Measurements from ENCODE around the gene CHCT1.

Gene CHCT1

GRCh38 chr17:60398227-60398959, 23.9 kb upstream of the CHCT1 start:
- H3K27me3 ChIP-seq (ENCODE audit: insufficient read depth, low read depth) = no peaks in the 10 kb centered on the region
- no peak overlapping the region for H2AFZ ChIP-seq (ENCODE audit: low read depth)
- no peak overlapping the region for H3K9ac ChIP-seq
- H3K4me3 ChIP-seq (IDR thresholded peaks at IDR 0.05; ENCODE audit: insufficient read depth, low read depth, low read length) = no peak overlapping the region
- H3K36me3 ChIP-seq (ENCODE audit: insufficient read depth) = no peaks in the 10 kb centered on the region
- no peak overlapping the region for H3K4me2 ChIP-seq
- no peak for TF ChIP-seq CTCF (conservative IDR thresholded peaks at IDR 0.05; ENCODE audit: low read depth, low read length)
- H3K79me2 ChIP-seq (ENCODE audit: insufficient read depth, low read depth) = no peaks in the 10 kb centered on the region
- H4K20me1 ChIP-seq (ENCODE audit: insufficient read depth) = no peaks in the 10 kb centered on the region
- no peak overlapping the region for H3K27ac ChIP-seq
- peaks cover 1% of the 10 kb centered on the region for H3K4me1 ChIP-seq (ENCODE audit: low read depth, poor library complexity, severe bottlenecking)

- no peak overlapping the region for H3K4me2 ChIP-seq
- TF ChIP-seq CTCF (conservative IDR thresholded peaks at IDR 0.05; ENCODE audit: low read depth, low read length) = no peak
Observed at GRCh38 chr17:60401819-60402218, 20.5 kb upstream of the CHCT1 start.

GRCh38 chr17:60403523-60403810, 18.8 kb upstream of the CHCT1 start:
- Histone ChIP-seq H2AFZ (ENCODE audit: low read depth) (no peak overlapping the region), H3K79me2 (ENCODE audit: insufficient read depth, low read depth) (no peaks in the 10 kb centered on the region), H3K4me3 (IDR thresholded peaks at IDR 0.05; ENCODE audit: insufficient read depth, low read depth, low read length) (no peak overlapping the region), H3K27me3 (ENCODE audit: insufficient read depth, low read depth) (no peaks in the 10 kb centered on the region), H3K27ac (no peak overlapping the region), H4K20me1 (ENCODE audit: insufficient read depth) (no peaks in the 10 kb centered on the region), H3K9ac (no peak overlapping the region), H3K4me2 (no peak overlapping the region), H3K4me1 (ENCODE audit: low read depth, poor library complexity, severe bottlenecking) (no peaks in the 10 kb centered on the region), H3K36me3 (ENCODE audit: insufficient read depth) (no peaks in the 10 kb centered on the region)
- no peak for TF ChIP-seq CTCF (conservative IDR thresholded peaks at IDR 0.05; ENCODE audit: low read depth, low read length)

More at GRCh38 chr17:60401819-60402218, 20.5 kb upstream of the CHCT1 start:
- H3K9ac ChIP-seq = no peak overlapping the region
- H3K4me1 ChIP-seq (ENCODE audit: low read depth, poor library complexity, severe bottlenecking) = no peaks in the 10 kb centered on the region
- H3K4me3 ChIP-seq (IDR thresholded peaks at IDR 0.05; ENCODE audit: insufficient read depth, low read depth, low read length) = no peak overlapping the region
- no peaks in the 10 kb centered on the region for H3K27me3 ChIP-seq (ENCODE audit: insufficient read depth, low read depth)
- H4K20me1 ChIP-seq (ENCODE audit: insufficient read depth) = no peaks in the 10 kb centered on the region
- H3K79me2 ChIP-seq (ENCODE audit: insufficient read depth, low read depth) = no peaks in the 10 kb centered on the region
- no peak overlapping the region for H3K27ac ChIP-seq
- no peak overlapping the region for H2AFZ ChIP-seq (ENCODE audit: low read depth)
- no peaks in the 10 kb centered on the region for H3K36me3 ChIP-seq (ENCODE audit: insufficient read depth)

- Histone ChIP-seq H3K4me2 (no peak overlapping the region), H3K4me1 (ENCODE audit: low read depth, poor library complexity, severe bottlenecking) (no peaks in the 10 kb centered on the region), H3K27ac (no peak overlapping the region), H3K27me3 (ENCODE audit: insufficient read depth, low read depth) (no peaks in the 10 kb centered on the region), H3K36me3 (ENCODE audit: insufficient read depth) (no peaks in the 10 kb centered on the region), H3K79me2 (ENCODE audit: insufficient read depth, low read depth) (no peaks in the 10 kb centered on the region), H3K4me3 (IDR thresholded peaks at IDR 0.05; ENCODE audit: insufficient read depth, low read depth, low read length) (no peak overlapping the region), H4K20me1 (ENCODE audit: insufficient read depth) (no peaks in the 10 kb centered on the region), H3K9ac (no peak overlapping the region), H2AFZ (ENCODE audit: low read depth) (no peak overlapping the region)
- no peak for TF ChIP-seq CTCF (conservative IDR thresholded peaks at IDR 0.05; ENCODE audit: low read depth, low read length)
Observed at GRCh38 chr17:60403962-60404361, 18.3 kb upstream of the CHCT1 start.

All from KMS-11 (cell line).